ENCODE measurements around the gene ZNRF1.

DNA sequence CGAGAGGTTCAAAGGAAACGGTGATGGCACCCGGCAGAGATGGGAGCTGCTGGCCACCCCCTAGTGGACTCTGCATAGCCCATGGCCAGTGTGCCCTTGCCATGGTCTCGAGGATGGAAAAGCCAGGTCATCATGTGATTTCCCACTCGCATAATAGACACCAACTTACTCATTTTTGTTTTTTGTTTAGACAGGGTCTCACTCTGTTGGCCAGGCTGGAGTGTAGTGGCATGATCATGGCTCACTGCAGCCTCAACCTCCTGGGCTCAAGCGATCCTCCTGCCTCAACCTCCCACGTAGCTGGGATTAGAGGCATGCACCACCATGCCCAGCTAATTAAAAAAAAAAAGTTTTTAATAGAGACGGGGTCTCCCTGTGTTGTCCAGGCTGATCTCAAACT, 90.1 kb downstream of the ZNRF1 start:
- TF ChIP-seq CTCF (IDR thresholded peaks at IDR 0.05 in 8 of 11, conservative IDR thresholded peaks at IDR 0.05 in 3 of 11) (no peak), POLR2AphosphoS5 (IDR thresholded peaks at IDR 0.05) (no peak)
